HEK293 (cell line): ENCODE data around the gene SYTL3.
A peak's percentile ranks its signal among the peaks of the same experiment; 100 is the strongest.

Source experiments
- CTCF ChIA-PET: fragments of 350-600 bp; formaldehyde crosslinking; extraction: SDS; loops from one replicate; lab custom pipeline; 2021; ENCODE audit warnings: antibody characterized with exemption; lab: Yijun Ruan, JAX
- POLR2A ChIA-PET: fragments of 300-600 bp; formaldehyde crosslinking; extraction: SDS; loops from one replicate; lab custom pipeline; 2020; ENCODE audit warnings: antibody characterized with exemption, inconsistent platforms; lab: Yijun Ruan, JAX
- H3K27ac ChIP-seq: fragments of 200-500 bp; sonication (Bioruptor generic); 2 replicates; pipeline ENCODE4 v1.5.1; 2014; ENCODE audit warnings: low read depth, low read length, control low read depth, inconsistent platforms; ENCODE audit errors: extremely low read depth
- H3K36me3 ChIP-seq, 2 experiments: fragments of 200-500 bp in 1 of 2; sonication (Bioruptor generic) in 1 of 2; 1 replicate in 1 of 2; 2 replicates in 1 of 2; pipeline ENCODE4 v1.5.1; 2014 to 2017; ENCODE audit warnings: inconsistent platforms in 2 of 2, low read length in 2 of 2; ENCODE audit not compliant: control insufficient read depth in 2 of 2, insufficient read depth in 1 of 2
- H3K4me1 ChIP-seq: fragments of 200-500 bp; sonication (Bioruptor generic); 2 replicates; pipeline ENCODE4 v1.5.1; 2014; ENCODE audit warnings: mild to moderate bottlenecking, low read length, inconsistent platforms; ENCODE audit not compliant: control insufficient read depth, insufficient read depth
- H3K4me3 ChIP-seq: 2 replicates; pipeline ENCODE4 v1.5.1; 2011; ENCODE audit warnings: low read depth, mild to moderate bottlenecking, control low read depth, low read length, moderate library complexity
- H3K9me3 ChIP-seq: fragments of 200-500 bp; sonication (Bioruptor generic); 2 replicates; pipeline ENCODE4 v1.5.1; 2014; ENCODE audit warnings: low read depth, low read length, inconsistent platforms; ENCODE audit not compliant: control insufficient read depth, insufficient read depth
- FEZF1 ChIP-seq: fragments of 450-650 bp; formaldehyde crosslinking; IDR thresholded peaks from 2 replicates; pipeline ENCODE4 v1.5.1; 2016; ENCODE audit warnings: missing biosample characterization, missing genetic modification characterization
- KLF7 ChIP-seq: fragments of 450-650 bp; formaldehyde crosslinking; IDR thresholded peaks from 2 replicates; pipeline ENCODE4 v1.5.1; 2016; ENCODE audit warnings: missing biosample characterization, missing genetic modification characterization, borderline replicate concordance
- PRDM6 ChIP-seq: fragments of 450-650 bp; formaldehyde crosslinking; IDR thresholded peaks from 2 replicates; pipeline ENCODE4 v1.5.1; 2017; ENCODE audit warnings: missing biosample characterization, missing genetic modification characterization
- TCF7L2 ChIP-seq: IDR thresholded peaks from 2 replicates; pipeline ENCODE4 v1.6.1; 2011; ENCODE audit warnings: low read depth, mild to moderate bottlenecking, inconsistent platforms, low read length, moderate library complexity, borderline replicate concordance
- TRIM28 ChIP-seq: IDR thresholded peaks from 2 replicates; pipeline ENCODE4 v1.6.1; 2011; ENCODE audit warnings: low read length, control low read depth, borderline replicate concordance
- ZBTB7A ChIP-seq: fragments of 450-650 bp; formaldehyde crosslinking; IDR thresholded peaks from 2 replicates; pipeline ENCODE4 v1.5.1; 2016; ENCODE audit warnings: low read depth, missing biosample characterization, missing genetic modification characterization
- ZIC2 ChIP-seq: fragments of 450-650 bp; formaldehyde crosslinking; IDR thresholded peaks from 2 replicates; pipeline ENCODE4 v1.5.1; 2016; ENCODE audit warnings: missing biosample characterization, missing genetic modification characterization
- ZNF112 ChIP-seq: fragments of 450-650 bp; formaldehyde crosslinking; IDR thresholded peaks from 2 replicates; pipeline ENCODE4 v1.5.0; 2017; ENCODE audit warnings: missing biosample characterization, missing genetic modification characterization
- ZNF529 ChIP-seq: fragments of 450-650 bp; formaldehyde crosslinking; IDR thresholded peaks from 2 replicates; pipeline ENCODE4 v1.5.1; 2017; ENCODE audit warnings: missing genetic modification characterization, missing biosample characterization; ENCODE audit not compliant: insufficient replicate concordance
- ZNF600 ChIP-seq: fragments of 450-650 bp; formaldehyde crosslinking; IDR thresholded peaks from 2 replicates; pipeline ENCODE4 v1.5.1; 2016; ENCODE audit warnings: missing biosample characterization, missing genetic modification characterization
- ZNF639 ChIP-seq: fragments of 450-650 bp; formaldehyde crosslinking; IDR thresholded peaks from 2 replicates; pipeline ENCODE4 v1.5.1; 2016; ENCODE audit warnings: missing biosample characterization, missing genetic modification characterization
- ZSCAN30 ChIP-seq: fragments of 450-650 bp; IDR thresholded peaks from 2 replicates; pipeline ENCODE4 v1.5.1; 2018; ENCODE audit warnings: missing biosample characterization, mild to moderate bottlenecking, missing genetic modification characterization, moderate library complexity
- TF ChIP-seq, protein P1 (sequence below): fragments of 450-650 bp; IDR thresholded peaks from 2 replicates; pipeline ENCODE4 v1.5.1; 2018; ENCODE audit warnings: missing biosample characterization, mild to moderate bottlenecking, missing genetic modification characterization
- TF ChIP-seq, protein P2 (sequence below): fragments of 450-650 bp; formaldehyde crosslinking; IDR thresholded peaks from 2 replicates; pipeline ENCODE4 v1.5.1; 2016; ENCODE audit warnings: missing biosample characterization, missing genetic modification characterization
- TF ChIP-seq, protein P3 (sequence below): fragments of 450-650 bp; IDR thresholded peaks from 2 replicates; pipeline ENCODE4 v1.5.1; 2018; ENCODE audit warnings: missing biosample characterization, missing genetic modification characterization
- TF ChIP-seq, protein P4 (sequence below): fragments of 450-650 bp; formaldehyde crosslinking; IDR thresholded peaks from 2 replicates; pipeline ENCODE4 v1.5.0; 2017; ENCODE audit warnings: missing biosample characterization, missing genetic modification characterization, borderline replicate concordance

Gene SYTL3

GRCh38 chr6:158744986-158745430 lies 95.2 kb downstream of the SYTL3 start:
- Histone ChIP-seq H3K9me3 (no peaks in the 10 kb centered on the region), H3K4me3 (no peak overlapping the region), H3K27ac (no peak overlapping the region), H3K36me3 (no peaks in the 10 kb centered on the region), H3K4me1 (no peaks in the 10 kb centered on the region)
- TF ChIP-seq ZNF600 (tag by site-specific recombination), result 0 out of 2 replicates have a peak, but pooled peaks have one; percentile 36
- TF ChIP-seq ZIC2 (tag by site-specific recombination), result peak; percentile 38; the same call in 1 of the 2 replicates
- TF ChIP-seq TRIM28, result peak; percentile 99
- TF ChIP-seq ZNF529, result no peak
- peak; percentile 41 for TF ChIP-seq FEZF1
- TF ChIP-seq, protein P1, sequence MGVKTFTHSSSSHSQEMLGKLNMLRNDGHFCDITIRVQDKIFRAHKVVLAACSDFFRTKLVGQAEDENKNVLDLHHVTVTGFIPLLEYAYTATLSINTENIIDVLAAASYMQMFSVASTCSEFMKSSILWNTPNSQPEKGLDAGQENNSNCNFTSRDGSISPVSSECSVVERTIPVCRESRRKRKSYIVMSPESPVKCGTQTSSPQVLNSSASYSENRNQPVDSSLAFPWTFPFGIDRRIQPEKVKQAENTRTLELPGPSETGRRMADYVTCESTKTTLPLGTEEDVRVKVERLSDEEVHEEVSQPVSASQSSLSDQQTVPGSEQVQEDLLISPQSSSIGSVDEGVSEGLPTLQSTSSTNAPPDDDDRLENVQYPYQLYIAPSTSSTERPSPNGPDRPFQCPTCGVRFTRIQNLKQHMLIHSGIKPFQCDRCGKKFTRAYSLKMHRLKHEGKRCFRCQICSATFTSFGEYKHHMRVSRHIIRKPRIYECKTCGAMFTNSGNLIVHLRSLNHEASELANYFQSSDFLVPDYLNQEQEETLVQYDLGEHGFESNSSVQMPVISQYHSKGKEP (tag by site-specific recombination), result peak; percentile 92
- TF ChIP-seq ZSCAN30 (tag by site-specific recombination), result peak; percentile 28; the same call in 1 of the 2 replicates
- TF ChIP-seq, protein P2, sequence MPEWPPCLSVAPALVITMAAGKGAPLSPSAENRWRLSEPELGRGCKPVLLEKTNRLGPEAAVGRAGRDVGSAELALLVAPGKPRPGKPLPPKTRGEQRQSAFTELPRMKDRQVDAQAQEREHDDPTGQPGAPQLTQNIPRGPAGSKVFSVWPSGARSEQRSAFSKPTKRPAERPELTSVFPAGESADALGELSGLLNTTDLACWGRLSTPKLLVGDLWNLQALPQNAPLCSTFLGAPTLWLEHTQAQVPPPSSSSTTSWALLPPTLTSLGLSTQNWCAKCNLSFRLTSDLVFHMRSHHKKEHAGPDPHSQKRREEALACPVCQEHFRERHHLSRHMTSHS (tag by site-specific recombination), result no peak
- TF ChIP-seq KLF7, result no peak
- peak; percentile 38; the same call in 1 of the 2 replicates for TF ChIP-seq PRDM6 (tag by site-specific recombination)
- no peak for TF ChIP-seq ZNF639 (tag by site-specific recombination)
- TF ChIP-seq, protein P3, sequence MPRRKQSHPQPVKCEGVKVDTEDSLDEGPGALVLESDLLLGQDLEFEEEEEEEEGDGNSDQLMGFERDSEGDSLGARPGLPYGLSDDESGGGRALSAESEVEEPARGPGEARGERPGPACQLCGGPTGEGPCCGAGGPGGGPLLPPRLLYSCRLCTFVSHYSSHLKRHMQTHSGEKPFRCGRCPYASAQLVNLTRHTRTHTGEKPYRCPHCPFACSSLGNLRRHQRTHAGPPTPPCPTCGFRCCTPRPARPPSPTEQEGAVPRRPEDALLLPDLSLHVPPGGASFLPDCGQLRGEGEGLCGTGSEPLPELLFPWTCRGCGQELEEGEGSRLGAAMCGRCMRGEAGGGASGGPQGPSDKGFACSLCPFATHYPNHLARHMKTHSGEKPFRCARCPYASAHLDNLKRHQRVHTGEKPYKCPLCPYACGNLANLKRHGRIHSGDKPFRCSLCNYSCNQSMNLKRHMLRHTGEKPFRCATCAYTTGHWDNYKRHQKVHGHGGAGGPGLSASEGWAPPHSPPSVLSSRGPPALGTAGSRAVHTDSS (tag by site-specific recombination), result no peak
- TF ChIP-seq TCF7L2, result no peak
- no peak for TF ChIP-seq ZNF112
- no peak for TF ChIP-seq ZBTB7A (tag by site-specific recombination)
- TF ChIP-seq, protein P4, sequence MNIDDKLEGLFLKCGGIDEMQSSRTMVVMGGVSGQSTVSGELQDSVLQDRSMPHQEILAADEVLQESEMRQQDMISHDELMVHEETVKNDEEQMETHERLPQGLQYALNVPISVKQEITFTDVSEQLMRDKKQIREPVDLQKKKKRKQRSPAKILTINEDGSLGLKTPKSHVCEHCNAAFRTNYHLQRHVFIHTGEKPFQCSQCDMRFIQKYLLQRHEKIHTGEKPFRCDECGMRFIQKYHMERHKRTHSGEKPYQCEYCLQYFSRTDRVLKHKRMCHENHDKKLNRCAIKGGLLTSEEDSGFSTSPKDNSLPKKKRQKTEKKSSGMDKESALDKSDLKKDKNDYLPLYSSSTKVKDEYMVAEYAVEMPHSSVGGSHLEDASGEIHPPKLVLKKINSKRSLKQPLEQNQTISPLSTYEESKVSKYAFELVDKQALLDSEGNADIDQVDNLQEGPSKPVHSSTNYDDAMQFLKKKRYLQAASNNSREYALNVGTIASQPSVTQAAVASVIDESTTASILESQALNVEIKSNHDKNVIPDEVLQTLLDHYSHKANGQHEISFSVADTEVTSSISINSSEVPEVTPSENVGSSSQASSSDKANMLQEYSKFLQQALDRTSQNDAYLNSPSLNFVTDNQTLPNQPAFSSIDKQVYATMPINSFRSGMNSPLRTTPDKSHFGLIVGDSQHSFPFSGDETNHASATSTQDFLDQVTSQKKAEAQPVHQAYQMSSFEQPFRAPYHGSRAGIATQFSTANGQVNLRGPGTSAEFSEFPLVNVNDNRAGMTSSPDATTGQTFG, result no peak
- ChIA-PET CTCF (interaction anchor here (0.9 to 1.4 kb wide), 5 partner anchors 26 to 39 kb away, joined by 3 to 5 read pairs (median 3); no protein-coding TSS in a partner anchor), POLR2A (no interaction called here)
